Tibial nerve (tissue), 4 donors: ENCODE measurements around the gene KIRREL1. TPM values are rescaled to one million over a fixed set of nuclear protein-coding genes. Genes with fewer than 3 reads are reported as not detected.
A peak's percentile ranks its signal among the peaks of the same experiment; 100 is the strongest.

ENCODE experiments used
- DNase-seq, 2 donors: peaks; one replicate each; pipeline ENCODE4 v3.0.0-alpha.2; 2019; ENCODE audit warnings: low spot score in 2 of 2
- H3K27ac ChIP-seq, 4 donors: fragments of 200-600 bp; sonication (generic) in 3 of 4; one replicate each; pipeline ENCODE4 v1.5.1; 2017 to 2019; ENCODE audit warnings: mild to moderate bottlenecking in 1 of 4
- H3K27me3 ChIP-seq, 2 donors: fragments of 200-600 bp; sonication (generic) in 1 of 2; one replicate each; pipeline versions ENCODE4 v1.5.1 to v1.6.0; 2017 to 2019
- H3K36me3 ChIP-seq, 3 donors: fragments of 200-600 bp; sonication (generic); one replicate each; pipeline ENCODE4 v1.5.1; 2018 to 2019
- H3K4me1 ChIP-seq, 4 donors: fragments of 200-600 bp; sonication (generic) in 3 of 4; one replicate each; pipeline ENCODE4 v1.5.1; 2017 to 2019
- H3K4me3 ChIP-seq, 4 donors: fragments of 200-600 bp; sonication (generic) in 3 of 4; one replicate each; pipeline ENCODE4 v1.5.1; 2017 to 2019; ENCODE audit warnings: mild to moderate bottlenecking in 1 of 4, moderate library complexity in 1 of 4
- H3K9me3 ChIP-seq, 4 donors: fragments of 200-600 bp; sonication (generic) in 3 of 4; one replicate each; pipeline ENCODE4 v1.5.1; 2017 to 2019
- EP300 ChIP-seq, 2 donors: sonication (generic); formaldehyde crosslinking; IDR thresholded peaks; one replicate each; pipeline ENCODE4 v1.6.1; 2017; ENCODE audit warnings: antibody characterized with exemption in 2 of 2, mild to moderate bottlenecking in 1 of 2
- POLR2A ChIP-seq, 2 donors: fragments of 450-650 bp; IDR thresholded peaks; one replicate each; pipeline ENCODE4 v1.6.1; 2017; ENCODE audit warnings: antibody characterized with exemption in 2 of 2, mild to moderate bottlenecking in 2 of 2, moderate library complexity in 2 of 2
- WGBS, 2 donors: methylation state at CpG; one replicate each; pipeline ENCODE4 v1.1.5; 2018; 5-methylcytosine and 5-hydroxymethylcytosine counted together
- total RNA-seq, 4 donors: library from RNA; depleted of rRNA; stranded (reverse); fragments of >200 nt; gene quantifications; one replicate each; pipeline ENCODE4 v1.1.0, GENCODE V29; 2016
- TF ChIP-seq, protein P1 (sequence below), 5 experiments: fragments of 200-600 bp in 3 of 5; fragments of 450-650 bp in 2 of 5; sonication (generic) in 3 of 5; IDR thresholded peaks; one replicate each; pipeline ENCODE4 v1.5.1; 2016 to 2019; ENCODE audit warnings: antibody characterized with exemption in 5 of 5, mild to moderate bottlenecking in 3 of 5, moderate library complexity in 2 of 5

The KIRREL1 gene
- total RNA-seq, 4 donors from 2014 or later = 47.1 to 60.6 (median 50.7) TPM

DNA sequence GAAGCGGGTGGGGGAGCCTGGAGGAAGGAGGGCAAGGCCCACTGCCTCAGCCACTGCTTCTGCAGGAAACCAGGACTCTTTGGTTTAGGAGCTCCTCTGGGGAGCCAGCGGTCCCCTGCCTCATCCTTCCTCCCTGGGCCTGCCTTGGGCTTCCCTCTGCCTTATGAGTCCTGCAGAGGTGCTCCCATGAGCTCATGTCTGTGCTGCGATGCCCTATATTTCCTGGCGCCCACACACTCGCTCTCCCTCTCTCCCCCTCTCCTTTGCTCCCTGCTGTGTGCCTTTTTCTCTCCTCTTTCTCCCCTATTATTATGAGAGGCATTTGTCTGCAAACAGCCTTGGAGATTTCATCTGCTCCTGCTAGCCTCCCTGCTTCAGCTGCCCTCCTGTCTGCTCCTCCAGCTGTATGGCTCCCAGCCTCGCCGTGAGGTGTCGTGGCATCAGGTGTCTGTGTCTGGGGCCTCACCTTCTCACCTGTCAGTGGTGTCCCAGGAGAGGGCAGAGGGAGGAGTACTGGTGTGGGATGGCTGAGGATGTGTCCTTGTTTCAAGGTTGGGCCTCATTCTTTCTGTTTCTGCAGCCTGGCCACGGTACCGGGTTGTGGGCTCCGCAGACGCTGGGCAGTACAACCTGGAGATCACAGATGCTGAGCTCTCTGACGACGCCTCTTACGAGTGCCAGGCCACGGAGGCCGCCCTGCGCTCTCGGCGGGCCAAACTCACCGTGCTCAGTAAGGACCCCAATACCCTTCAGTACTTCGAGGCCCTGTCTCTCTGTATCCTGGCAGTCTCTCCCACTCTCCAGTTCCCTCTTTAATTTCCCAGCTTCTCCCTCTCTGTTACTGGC is 84.2 kb downstream of the KIRREL1 start:
- DNase-seq = no peak
- WGBS, 2 donors = 84 to 86% methylated on average over 22 of the region's 22 CpGs
- H3K36me3 ChIP-seq = peaks cover 0 to 56% (median 0%) of the 10 kb centered on the region in 3 donors
- TF ChIP-seq, protein P1, sequence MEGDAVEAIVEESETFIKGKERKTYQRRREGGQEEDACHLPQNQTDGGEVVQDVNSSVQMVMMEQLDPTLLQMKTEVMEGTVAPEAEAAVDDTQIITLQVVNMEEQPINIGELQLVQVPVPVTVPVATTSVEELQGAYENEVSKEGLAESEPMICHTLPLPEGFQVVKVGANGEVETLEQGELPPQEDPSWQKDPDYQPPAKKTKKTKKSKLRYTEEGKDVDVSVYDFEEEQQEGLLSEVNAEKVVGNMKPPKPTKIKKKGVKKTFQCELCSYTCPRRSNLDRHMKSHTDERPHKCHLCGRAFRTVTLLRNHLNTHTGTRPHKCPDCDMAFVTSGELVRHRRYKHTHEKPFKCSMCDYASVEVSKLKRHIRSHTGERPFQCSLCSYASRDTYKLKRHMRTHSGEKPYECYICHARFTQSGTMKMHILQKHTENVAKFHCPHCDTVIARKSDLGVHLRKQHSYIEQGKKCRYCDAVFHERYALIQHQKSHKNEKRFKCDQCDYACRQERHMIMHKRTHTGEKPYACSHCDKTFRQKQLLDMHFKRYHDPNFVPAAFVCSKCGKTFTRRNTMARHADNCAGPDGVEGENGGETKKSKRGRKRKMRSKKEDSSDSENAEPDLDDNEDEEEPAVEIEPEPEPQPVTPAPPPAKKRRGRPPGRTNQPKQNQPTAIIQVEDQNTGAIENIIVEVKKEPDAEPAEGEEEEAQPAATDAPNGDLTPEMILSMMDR (IDR thresholded peaks at IDR 0.05) = no peak
- TF ChIP-seq POLR2A (IDR thresholded peaks at IDR 0.05) = no peak
- TF ChIP-seq EP300 (IDR thresholded peaks at IDR 0.05) = no peak
- no peaks in the 10 kb centered on the region for H3K27me3 ChIP-seq
- H3K9me3 ChIP-seq = no peaks in the 10 kb centered on the region
- H3K4me1 ChIP-seq = peaks cover 0 to 37% (median 0%) of the 10 kb centered on the region in 4 donors
- no peak overlapping the region for H3K4me3 ChIP-seq
- H3K27ac ChIP-seq = no peak overlapping the region

DNA sequence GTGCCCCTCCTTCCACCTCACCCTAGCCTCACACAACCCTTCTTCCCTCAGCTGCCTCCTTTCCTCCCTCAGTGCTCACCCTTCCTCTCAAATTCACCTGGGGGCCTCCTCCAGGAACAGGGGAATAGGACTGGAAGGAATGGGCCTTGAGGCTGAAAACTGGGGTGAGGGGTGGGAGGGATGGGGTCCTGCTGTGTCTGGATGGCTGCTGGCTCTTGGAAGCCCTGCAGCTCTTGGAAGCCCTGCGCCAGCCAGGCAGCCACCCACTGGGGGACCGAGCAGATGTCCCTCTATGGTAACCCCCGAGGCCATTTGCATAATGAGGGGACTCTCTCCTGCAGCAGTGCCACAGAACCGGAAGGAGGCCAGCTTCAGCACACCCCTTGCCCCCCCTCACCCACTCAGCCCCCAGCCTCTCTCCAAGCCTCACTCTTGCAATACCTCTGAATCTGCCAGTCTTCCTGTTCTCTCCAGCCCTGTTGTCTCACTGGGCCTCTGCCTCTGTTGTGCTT is 85.2 kb downstream of the KIRREL1 start:
- Histone ChIP-seq H3K27me3 (no peaks in the 10 kb centered on the region), H3K27ac (peak overlapping the region in 1 of 4 donors; percentile 42), H3K4me1 (peaks cover 0 to 31% (median 0%) of the 10 kb centered on the region in 4 donors), H3K9me3 (no peaks in the 10 kb centered on the region), H3K4me3 (no peak overlapping the region), H3K36me3 (peaks cover 0 to 64% (median 0%) of the 10 kb centered on the region in 3 donors)
- WGBS, 2 donors = 41 to 61% methylated on average over 4 of the region's 4 CpGs
- TF ChIP-seq POLR2A (IDR thresholded peaks at IDR 0.05) (no peak), EP300 (IDR thresholded peaks at IDR 0.05) (no peak)
- TF ChIP-seq, protein P1 (IDR thresholded peaks at IDR 0.05) = no peak
- no peak for DNase-seq

DNA sequence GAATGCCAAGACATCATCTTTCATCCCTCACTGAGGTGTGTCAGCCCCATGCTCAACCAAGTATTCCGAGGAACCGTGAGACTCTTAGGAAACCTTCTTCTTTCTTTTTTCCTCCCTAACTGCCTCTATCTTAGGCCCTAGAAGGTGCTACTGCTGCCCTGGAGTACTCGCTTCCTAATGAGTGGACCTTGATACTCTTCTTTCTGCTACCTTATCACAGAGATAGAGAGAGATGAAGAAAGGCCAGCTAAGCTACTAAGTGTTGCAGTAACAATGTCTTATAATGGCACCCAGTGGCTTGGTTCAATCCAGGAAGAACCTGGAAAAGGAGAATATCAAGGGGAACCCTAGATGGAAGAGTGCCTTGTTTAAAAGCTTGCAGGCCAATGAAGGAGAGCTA is 86.6 kb downstream of the KIRREL1 start:
- WGBS, 2 donors = 91 to 92% methylated on average over 3 of the region's 3 CpGs
- Histone ChIP-seq H3K9me3 (no peaks in the 10 kb centered on the region), H3K27me3 (no peaks in the 10 kb centered on the region), H3K27ac (no peak overlapping the region), H3K4me1 (peaks cover 0 to 22% (median 0%) of the 10 kb centered on the region in 4 donors), H3K36me3 (peaks cover 0 to 74% (median 0%) of the 10 kb centered on the region in 3 donors), H3K4me3 (no peak overlapping the region)
- no peak for DNase-seq
- TF ChIP-seq EP300 (IDR thresholded peaks at IDR 0.05) (no peak), POLR2A (IDR thresholded peaks at IDR 0.05) (no peak)

DNA sequence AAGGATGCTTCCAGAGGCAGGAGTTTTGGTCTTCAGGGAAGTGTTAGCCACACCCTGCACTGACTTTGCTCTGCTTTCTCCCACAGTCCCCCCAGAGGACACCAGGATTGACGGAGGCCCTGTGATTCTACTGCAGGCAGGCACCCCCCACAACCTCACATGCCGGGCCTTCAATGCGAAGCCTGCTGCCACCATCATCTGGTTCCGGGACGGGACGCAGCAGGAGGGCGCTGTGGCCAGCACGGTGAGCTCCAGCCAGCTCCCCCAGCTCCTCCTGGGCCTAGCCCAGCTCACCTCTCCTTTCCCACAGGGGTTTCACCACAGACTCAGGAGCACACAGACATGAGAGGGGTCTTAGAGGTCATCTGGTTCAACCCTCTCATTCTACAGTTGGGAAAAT is 90.9 kb downstream of the KIRREL1 start:
- peaks cover 0 to 91% (median 0%) of the 10 kb centered on the region in 3 donors for H3K36me3 ChIP-seq
- no peak for TF ChIP-seq EP300 (IDR thresholded peaks at IDR 0.05)
- TF ChIP-seq, protein P1 (IDR thresholded peaks at IDR 0.05) = no peak
- no peak for TF ChIP-seq POLR2A (IDR thresholded peaks at IDR 0.05)
- WGBS, 2 donors = 69 to 84% methylated on average over 3 to 8 of the region's 8 CpGs
- H3K9me3 ChIP-seq = no peaks in the 10 kb centered on the region
- no peak for DNase-seq
- no peaks in the 10 kb centered on the region for H3K4me1 ChIP-seq
- H3K4me3 ChIP-seq = no peak overlapping the region
- no peak overlapping the region for H3K27ac ChIP-seq
- H3K27me3 ChIP-seq = no peaks in the 10 kb centered on the region

DNA sequence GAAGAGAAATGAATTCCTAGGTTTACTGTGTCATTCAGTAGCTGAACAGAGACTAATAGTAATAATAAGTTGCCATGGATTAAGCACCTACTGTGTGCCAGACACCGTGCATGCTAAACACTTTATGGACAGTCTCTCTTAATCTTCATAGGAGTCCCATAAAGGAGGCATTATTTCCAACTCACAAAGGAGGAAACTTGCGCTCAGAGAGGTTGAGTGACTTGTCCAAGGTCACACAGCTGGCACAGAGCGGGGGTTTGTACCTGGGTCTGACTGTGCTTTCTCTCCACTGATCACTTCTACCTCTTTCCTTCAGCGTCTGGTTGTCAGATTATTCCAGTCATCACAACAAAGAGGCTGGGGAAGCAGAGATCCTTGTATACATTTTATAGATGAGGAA is 91.3 kb downstream of the KIRREL1 start:
- TF ChIP-seq POLR2A (IDR thresholded peaks at IDR 0.05) (no peak), EP300 (IDR thresholded peaks at IDR 0.05) (no peak)
- TF ChIP-seq, protein P1 (IDR thresholded peaks at IDR 0.05) = no peak
- no peaks in the 10 kb centered on the region for H3K4me1 ChIP-seq
- DNase-seq = no peak
- WGBS, 2 donors = 88 to 92% methylated on average over 4 of the region's 4 CpGs
- no peak overlapping the region for H3K27ac ChIP-seq
- no peaks in the 10 kb centered on the region for H3K27me3 ChIP-seq
- no peaks in the 10 kb centered on the region for H3K9me3 ChIP-seq
- peaks cover 0 to 92% (median 0%) of the 10 kb centered on the region in 3 donors for H3K36me3 ChIP-seq
- H3K4me3 ChIP-seq = no peak overlapping the region
